Osteocyte (in vitro differentiated cells): ENCODE data around the gene SERINC1. TPM values are rescaled to one million over a fixed set of nuclear protein-coding genes. Genes with fewer than 3 reads are reported as not detected.

Source experiments
- DNase-seq: peaks from one replicate; pipeline ENCODE4 v3.0.0; 2021; ENCODE audit warnings: mixed read lengths; ENCODE audit not compliant: unreplicated experiment; ENCODE audit errors: extremely low spot score
- H3K27ac Mint-ChIP-seq: one replicate; pipeline ENCODE4 v1.8.0; 2021; ENCODE audit warnings: mild to moderate bottlenecking, mixed read lengths; ENCODE audit not compliant: unreplicated experiment
- H3K27me3 Mint-ChIP-seq: one replicate; pipeline ENCODE4 v1.8.0; 2021; ENCODE audit warnings: mixed read lengths; ENCODE audit not compliant: unreplicated experiment
- H3K36me3 Mint-ChIP-seq: one replicate; pipeline ENCODE4 v1.8.0; 2021; ENCODE audit warnings: mixed read lengths; ENCODE audit not compliant: unreplicated experiment
- H3K4me1 Mint-ChIP-seq: one replicate; pipeline ENCODE4 v1.8.0; 2021; ENCODE audit warnings: mixed read lengths; ENCODE audit not compliant: unreplicated experiment
- H3K4me3 Mint-ChIP-seq: one replicate; pipeline ENCODE4 v1.8.0; 2021; ENCODE audit warnings: mild to moderate bottlenecking, moderate library complexity, mixed read lengths; ENCODE audit not compliant: unreplicated experiment
- H3K9me3 Mint-ChIP-seq: one replicate; pipeline ENCODE4 v1.8.0; 2021; ENCODE audit warnings: mixed read lengths; ENCODE audit not compliant: unreplicated experiment
- total RNA-seq: library from RNA; stranded (reverse); gene quantifications from 2 replicates; pipeline ENCODE4 v1.2.1, GENCODE V29; 2021
- TF ChIP-seq, protein P1 (sequence below): fragments of 200-600 bp; sonication (generic); IDR thresholded peaks from 2 replicates; pipeline ENCODE4 v1.5.0; 2021; ENCODE audit warnings: antibody characterized with exemption, mild to moderate bottlenecking, moderate library complexity

The SERINC1 gene
- total RNA-seq, 1 donor from 2014 or later, result 209 TPM

GRCh38 chr6:122423734-122424133, 47.9 kb downstream of the SERINC1 start:
- H3K4me3 Mint-ChIP-seq, result no peak overlapping the region
- DNase-seq, result no peak
- no peak overlapping the region for H3K27ac Mint-ChIP-seq
- no peaks in the 10 kb centered on the region for H3K9me3 Mint-ChIP-seq
- H3K36me3 Mint-ChIP-seq, result peaks cover 50% of the 10 kb centered on the region
- TF ChIP-seq, protein P1, sequence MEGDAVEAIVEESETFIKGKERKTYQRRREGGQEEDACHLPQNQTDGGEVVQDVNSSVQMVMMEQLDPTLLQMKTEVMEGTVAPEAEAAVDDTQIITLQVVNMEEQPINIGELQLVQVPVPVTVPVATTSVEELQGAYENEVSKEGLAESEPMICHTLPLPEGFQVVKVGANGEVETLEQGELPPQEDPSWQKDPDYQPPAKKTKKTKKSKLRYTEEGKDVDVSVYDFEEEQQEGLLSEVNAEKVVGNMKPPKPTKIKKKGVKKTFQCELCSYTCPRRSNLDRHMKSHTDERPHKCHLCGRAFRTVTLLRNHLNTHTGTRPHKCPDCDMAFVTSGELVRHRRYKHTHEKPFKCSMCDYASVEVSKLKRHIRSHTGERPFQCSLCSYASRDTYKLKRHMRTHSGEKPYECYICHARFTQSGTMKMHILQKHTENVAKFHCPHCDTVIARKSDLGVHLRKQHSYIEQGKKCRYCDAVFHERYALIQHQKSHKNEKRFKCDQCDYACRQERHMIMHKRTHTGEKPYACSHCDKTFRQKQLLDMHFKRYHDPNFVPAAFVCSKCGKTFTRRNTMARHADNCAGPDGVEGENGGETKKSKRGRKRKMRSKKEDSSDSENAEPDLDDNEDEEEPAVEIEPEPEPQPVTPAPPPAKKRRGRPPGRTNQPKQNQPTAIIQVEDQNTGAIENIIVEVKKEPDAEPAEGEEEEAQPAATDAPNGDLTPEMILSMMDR, result no peak
- peaks cover 3% of the 10 kb centered on the region for H3K4me1 Mint-ChIP-seq
- no peaks in the 10 kb centered on the region for H3K27me3 Mint-ChIP-seq

GRCh38 chr6:122422614-122423267, 48.9 kb downstream of the SERINC1 start:
- Mint-ChIP-seq H3K27me3 (no peaks in the 10 kb centered on the region), H3K36me3 (peaks cover 42% of the 10 kb centered on the region), H3K4me3 (no peak overlapping the region), H3K9me3 (no peaks in the 10 kb centered on the region), H3K4me1 (peaks cover 3% of the 10 kb centered on the region), H3K27ac (no peak overlapping the region)
- DNase-seq, result no peak
- TF ChIP-seq, protein P1, result no peak

- Mint-ChIP-seq H3K27ac (no peak overlapping the region), H3K9me3 (no peaks in the 10 kb centered on the region), H3K4me3 (no peak overlapping the region), H3K27me3 (no peaks in the 10 kb centered on the region), H3K4me1 (no peaks in the 10 kb centered on the region), H3K36me3 (peaks cover 43% of the 10 kb centered on the region)
- TF ChIP-seq, protein P1, result no peak
- DNase-seq, result no peak
These were observed 49.6 kb downstream of the SERINC1 start for GRCh38 chr6:122422003-122422402.

- TF ChIP-seq, protein P1, result no peak
- H3K9me3 Mint-ChIP-seq, result no peaks in the 10 kb centered on the region
- peaks cover 45% of the 10 kb centered on the region for H3K36me3 Mint-ChIP-seq
- H3K4me1 Mint-ChIP-seq, result no peaks in the 10 kb centered on the region
- no peak overlapping the region for H3K27ac Mint-ChIP-seq
- H3K27me3 Mint-ChIP-seq, result no peaks in the 10 kb centered on the region
- H3K4me3 Mint-ChIP-seq, result no peak overlapping the region
- DNase-seq, result no peak
These were observed 54.8 kb downstream of the SERINC1 start for GRCh38 chr6:122416825-122417224.

DNA sequence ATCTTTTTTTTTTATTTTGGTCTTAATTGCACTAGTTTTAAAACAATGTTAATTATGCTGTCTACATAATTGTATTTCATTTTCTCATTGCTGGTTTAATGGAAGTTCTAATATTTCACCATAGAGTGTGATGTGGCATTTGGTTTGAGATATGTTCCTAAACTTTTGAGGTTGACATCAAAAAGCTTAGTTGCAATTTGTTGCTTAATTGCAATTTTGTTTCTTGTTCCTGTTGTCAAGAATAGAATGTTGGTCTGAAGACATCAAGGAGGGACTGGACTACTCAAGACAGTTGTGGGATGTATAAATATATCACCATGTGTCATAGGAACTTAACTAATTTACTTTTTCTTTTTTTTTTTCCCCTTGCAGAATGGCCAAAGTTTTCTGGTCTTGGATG, 59.6 kb downstream of the SERINC1 start:
- H3K27ac Mint-ChIP-seq, result no peak overlapping the region
- no peaks in the 10 kb centered on the region for H3K27me3 Mint-ChIP-seq
- H3K4me1 Mint-ChIP-seq, result peaks cover 12% of the 10 kb centered on the region
- peaks cover 29% of the 10 kb centered on the region for H3K36me3 Mint-ChIP-seq
- DNase-seq, result no peak
- TF ChIP-seq, protein P1, result no peak
- peaks cover 1% of the 10 kb centered on the region for H3K9me3 Mint-ChIP-seq
- no peak overlapping the region for H3K4me3 Mint-ChIP-seq
